ENCODE measurements around the gene ARHGAP42. TPM values are rescaled to one million over a fixed set of nuclear protein-coding genes. Genes with fewer than 3 reads are reported as not detected.

Gene ARHGAP42
- total RNA-seq, 5 donors from 2014 or later (not counting 1 experiment from before 2014, with no cell fraction given), result 0.13 to 0.82 (median 0.49) TPM

DNA sequence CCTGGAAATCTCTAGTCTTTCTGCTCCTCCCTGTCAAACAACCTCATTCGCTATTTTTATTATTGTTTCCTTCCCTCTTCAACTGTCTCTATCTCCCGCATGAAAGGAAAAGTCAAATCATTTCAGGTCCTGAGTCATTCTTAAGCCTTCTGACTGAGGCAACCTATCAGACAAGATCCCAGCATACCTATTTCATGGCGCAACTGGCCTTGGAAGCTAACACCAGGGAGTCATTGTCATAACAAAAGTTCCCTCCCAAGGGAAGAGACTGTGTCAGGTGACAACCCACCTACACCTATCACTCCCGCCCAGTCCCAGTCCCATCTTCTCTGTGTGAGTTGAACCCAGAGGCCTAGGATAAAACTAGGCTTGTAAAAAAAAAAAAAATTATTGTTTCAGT lies 10.2 kb upstream of the ARHGAP42 start:
- no peak overlapping the region for H3K4me3 ChIP-seq (ENCODE audit: control insufficient read depth in 1 of 2, extremely low read depth in 1 of 2, low read length in 1 of 2)
- no peak for ATAC-seq (replicated peaks in 1 of 4)
- peaks cover 4 to 5% (median 4%) of the 10 kb centered on the region in 3 donors for H3K4me1 Mint-ChIP-seq
- no peaks in the 10 kb centered on the region for H3K9me3 ChIP-seq
- peaks cover 2 to 10% of the 10 kb centered on the region in 2 experiments for H3K4me1 ChIP-seq (ENCODE audit: control insufficient read depth in 1 of 2, extremely low read depth in 1 of 2, insufficient read depth in 2 of 2, low read length in 2 of 2)
- no peak for DNase-seq
- H3K27me3 Mint-ChIP-seq, result no peaks in the 10 kb centered on the region
- H3K36me3 ChIP-seq (ENCODE audit: control insufficient read depth in 2 of 2, extremely low read depth in 1 of 2, insufficient read depth in 1 of 2, low read length in 1 of 2), result no peaks in the 10 kb centered on the region
- no peaks in the 10 kb centered on the region for H3K36me3 Mint-ChIP-seq
- no peak overlapping the region for H3K27ac Mint-ChIP-seq
- no peak overlapping the region for H3K27ac ChIP-seq (ENCODE audit: low read length)
- ChIA-PET POLR2A (no interaction called here), CTCF (no interaction called here)
- H3K27me3 ChIP-seq (replicated peaks in 1 of 2; ENCODE audit: control insufficient read depth in 2 of 2, extremely low read depth in 1 of 2, insufficient read depth in 2 of 2, low read length in 1 of 2), result no peaks in the 10 kb centered on the region
- peaks cover 0 to 11% (median 3%) of the 10 kb centered on the region in 3 donors for H3K9me3 Mint-ChIP-seq
- WGBS (ENCODE audit: insufficient coverage), result 100% methylated on average over 2 of the region's 4 CpGs
- no peak overlapping the region for H3K4me3 Mint-ChIP-seq

DNA sequence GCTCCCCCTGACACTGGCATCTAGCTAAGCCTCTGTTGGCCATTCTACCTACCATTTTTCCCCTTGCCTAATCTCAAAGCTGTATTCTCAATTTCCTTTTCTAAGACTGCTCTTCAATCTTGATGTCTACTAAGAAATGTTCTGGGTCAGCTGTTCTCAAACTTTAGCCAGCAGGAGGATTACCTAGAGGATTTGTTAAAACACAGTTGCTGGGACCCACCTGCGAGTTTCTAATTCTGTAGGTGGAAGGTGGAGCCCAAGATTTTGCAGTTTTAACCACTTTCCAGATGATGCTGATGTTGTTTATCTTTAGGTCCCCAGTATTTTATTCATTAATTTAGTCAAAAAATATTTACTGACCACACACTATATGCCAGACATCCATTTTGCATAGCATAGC lies 9.3 kb upstream of the ARHGAP42 start:
- ChIA-PET POLR2A (no interaction called here), CTCF (no interaction called here)
- no peak overlapping the region for H3K4me3 Mint-ChIP-seq
- no peaks in the 10 kb centered on the region for H3K27me3 ChIP-seq (replicated peaks in 1 of 2; ENCODE audit: control insufficient read depth in 2 of 2, extremely low read depth in 1 of 2, insufficient read depth in 2 of 2, low read length in 1 of 2)
- peaks cover 2 to 15% of the 10 kb centered on the region in 2 experiments for H3K4me1 ChIP-seq (ENCODE audit: control insufficient read depth in 1 of 2, extremely low read depth in 1 of 2, insufficient read depth in 2 of 2, low read length in 2 of 2)
- H3K4me1 Mint-ChIP-seq, result peaks cover 4 to 8% (median 4%) of the 10 kb centered on the region in 3 donors
- peaks cover 0 to 7% (median 0%) of the 10 kb centered on the region in 3 donors for H3K9me3 Mint-ChIP-seq
- no CpG with 5 or more reads among the region's 1 CpG for WGBS (ENCODE audit: insufficient coverage)
- H3K36me3 ChIP-seq (ENCODE audit: control insufficient read depth in 2 of 2, extremely low read depth in 1 of 2, insufficient read depth in 1 of 2, low read length in 1 of 2), result no peaks in the 10 kb centered on the region
- no peaks in the 10 kb centered on the region for H3K36me3 Mint-ChIP-seq
- H3K27ac Mint-ChIP-seq, result no peak overlapping the region
- H3K4me3 ChIP-seq (ENCODE audit: control insufficient read depth in 1 of 2, extremely low read depth in 1 of 2, low read length in 1 of 2), result no peak overlapping the region
- DNase-seq (no peak), ATAC-seq (replicated peaks in 1 of 4) (no peak)
- no peaks in the 10 kb centered on the region for H3K9me3 ChIP-seq
- no peaks in the 10 kb centered on the region for H3K27me3 Mint-ChIP-seq
- no peak overlapping the region for H3K27ac ChIP-seq (ENCODE audit: low read length)

DNA sequence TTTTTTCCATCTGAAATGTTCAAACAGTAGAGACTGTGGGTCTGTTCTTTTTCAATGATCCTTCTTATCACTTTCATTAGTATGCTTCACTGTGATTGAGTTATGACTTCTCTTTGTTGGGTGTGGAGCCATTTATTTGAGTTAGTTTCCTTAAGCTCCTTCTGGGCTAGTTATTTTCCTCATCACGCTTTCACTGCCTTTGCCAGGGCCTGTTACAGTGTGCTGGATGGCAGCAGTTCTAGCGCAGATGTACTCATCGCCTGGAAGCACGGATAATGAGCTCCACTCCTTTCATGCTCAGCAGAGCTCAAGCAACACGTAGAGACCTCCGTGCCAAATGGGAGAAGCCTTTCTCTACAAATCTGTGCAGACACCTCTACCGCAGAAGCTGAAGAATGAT lies 7.0 kb upstream of the ARHGAP42 start:
- Histone ChIP-seq H3K4me3 (ENCODE audit: control insufficient read depth in 1 of 2, extremely low read depth in 1 of 2, low read length in 1 of 2) (no peak overlapping the region), H3K27ac (ENCODE audit: low read length) (no peak overlapping the region), H3K9me3 (no peaks in the 10 kb centered on the region), H3K27me3 (replicated peaks in 1 of 2; ENCODE audit: control insufficient read depth in 2 of 2, extremely low read depth in 1 of 2, insufficient read depth in 2 of 2, low read length in 1 of 2) (peaks cover 0 to 2% of the 10 kb centered on the region in 2 experiments), H3K36me3 (ENCODE audit: control insufficient read depth in 2 of 2, extremely low read depth in 1 of 2, insufficient read depth in 1 of 2, low read length in 1 of 2) (no peaks in the 10 kb centered on the region), H3K4me1 (ENCODE audit: control insufficient read depth in 1 of 2, extremely low read depth in 1 of 2, insufficient read depth in 2 of 2, low read length in 2 of 2) (peaks cover 2 to 15% of the 10 kb centered on the region in 2 experiments)
- DNase-seq (no peak), ATAC-seq (replicated peaks in 1 of 4) (no peak)
- WGBS (ENCODE audit: insufficient coverage), result 100% methylated on average over 4 of the region's 7 CpGs
- no peak overlapping the region for H3K4me3 Mint-ChIP-seq
- H3K27me3 Mint-ChIP-seq, result peaks cover 0 to 3% of the 10 kb centered on the region in 2 donors
- ChIA-PET POLR2A (no interaction called here), CTCF (no interaction called here)
- H3K4me1 Mint-ChIP-seq, result peaks cover 4 to 8% (median 4%) of the 10 kb centered on the region in 3 donors
- no peak overlapping the region for H3K27ac Mint-ChIP-seq
- peaks cover 0 to 7% (median 0%) of the 10 kb centered on the region in 3 donors for H3K9me3 Mint-ChIP-seq
- no peaks in the 10 kb centered on the region for H3K36me3 Mint-ChIP-seq

DNA sequence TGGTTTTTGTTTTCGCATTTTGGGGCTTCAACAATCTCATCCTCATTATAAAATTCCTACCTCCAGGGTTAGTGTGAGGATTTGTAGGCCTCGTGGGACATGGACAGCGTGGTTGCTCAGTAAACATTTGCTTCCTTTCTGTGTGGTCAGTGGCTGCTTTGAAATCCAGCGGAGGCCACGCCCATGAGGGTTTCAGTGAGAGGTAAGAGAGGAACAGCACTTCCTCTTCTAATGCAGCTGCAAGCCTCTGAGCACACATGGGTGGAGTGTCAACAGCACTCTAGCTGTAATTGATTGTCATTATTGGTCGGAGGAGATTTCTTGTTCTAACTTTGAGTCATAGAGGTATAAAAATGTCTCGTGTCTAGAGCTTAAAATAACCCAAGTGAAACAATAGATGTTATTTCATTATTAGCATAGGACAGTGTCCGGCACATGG lies 6.0 kb upstream of the ARHGAP42 start:
- Histone ChIP-seq H3K4me1 (ENCODE audit: control insufficient read depth in 1 of 2, extremely low read depth in 1 of 2, insufficient read depth in 2 of 2, low read length in 2 of 2) (peaks cover 2 to 15% of the 10 kb centered on the region in 2 experiments), H3K36me3 (ENCODE audit: control insufficient read depth in 2 of 2, extremely low read depth in 1 of 2, insufficient read depth in 1 of 2, low read length in 1 of 2) (no peaks in the 10 kb centered on the region), H3K27ac (ENCODE audit: low read length) (no peak overlapping the region), H3K27me3 (replicated peaks in 1 of 2; ENCODE audit: control insufficient read depth in 2 of 2, extremely low read depth in 1 of 2, insufficient read depth in 2 of 2, low read length in 1 of 2) (peaks cover 0 to 2% of the 10 kb centered on the region in 2 experiments), H3K9me3 (no peaks in the 10 kb centered on the region), H3K4me3 (ENCODE audit: control insufficient read depth in 1 of 2, extremely low read depth in 1 of 2, low read length in 1 of 2) (no peak overlapping the region)
- peaks cover 4 to 12% (median 4%) of the 10 kb centered on the region in 3 donors for H3K4me1 Mint-ChIP-seq
- peak in 8 of 35 experiments; percentile 1 to 38 (median 6) for DNase-seq
- CTCF ChIA-PET, result no interaction called here
- no CpG with 5 or more reads among the region's 8 CpGs for WGBS (ENCODE audit: insufficient coverage)
- no peaks in the 10 kb centered on the region for H3K36me3 Mint-ChIP-seq
- POLR2A ChIA-PET, result no interaction called here
- peaks cover 0 to 3% (median 0%) of the 10 kb centered on the region in 3 donors for H3K9me3 Mint-ChIP-seq
- H3K27me3 Mint-ChIP-seq, result peaks cover 4 to 9% of the 10 kb centered on the region in 2 donors
- peak in 1 of 4 experiments; percentile 40 for ATAC-seq (replicated peaks in 1 of 4)
- H3K4me3 Mint-ChIP-seq, result no peak overlapping the region
- H3K27ac Mint-ChIP-seq, result no peak overlapping the region

DNA sequence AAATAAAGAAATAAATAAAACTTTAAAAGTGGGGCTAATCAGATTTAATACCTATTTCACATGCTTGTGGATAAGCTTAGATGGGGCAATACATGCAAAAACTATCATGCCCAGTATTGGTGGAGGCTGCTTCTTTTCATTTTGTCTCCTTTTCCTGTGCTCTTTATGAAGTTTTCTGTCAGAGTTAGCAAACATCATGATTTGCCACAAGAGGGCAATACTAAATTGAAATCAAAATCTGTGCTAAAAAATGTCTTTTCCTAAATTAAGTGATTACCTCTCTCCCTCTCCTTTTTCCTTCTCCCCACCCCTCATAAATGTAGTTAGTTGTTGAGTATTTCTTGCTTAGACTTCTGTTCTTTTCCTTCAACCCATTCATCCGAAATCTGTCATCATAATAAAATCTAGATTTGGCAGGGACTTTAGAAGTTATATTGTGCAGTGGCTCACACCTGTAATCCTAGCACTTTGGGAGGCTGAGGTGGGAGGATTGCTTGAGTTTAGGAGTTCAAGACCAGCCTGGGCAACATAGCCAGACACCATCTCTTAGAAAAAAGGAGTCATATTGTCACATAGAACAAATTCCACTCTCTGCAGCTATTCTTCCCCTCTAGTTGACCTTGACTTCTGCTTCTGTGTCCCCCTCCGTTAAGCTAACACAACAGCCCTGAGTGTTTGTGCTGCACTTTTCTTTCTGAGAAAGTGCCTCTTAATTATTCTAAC lies 4.7 kb upstream of the ARHGAP42 start:
- H3K36me3 Mint-ChIP-seq, result no peaks in the 10 kb centered on the region
- CTCF ChIA-PET, result no interaction called here
- peaks cover 9 to 19% (median 10%) of the 10 kb centered on the region in 3 donors for H3K4me1 Mint-ChIP-seq

DNA sequence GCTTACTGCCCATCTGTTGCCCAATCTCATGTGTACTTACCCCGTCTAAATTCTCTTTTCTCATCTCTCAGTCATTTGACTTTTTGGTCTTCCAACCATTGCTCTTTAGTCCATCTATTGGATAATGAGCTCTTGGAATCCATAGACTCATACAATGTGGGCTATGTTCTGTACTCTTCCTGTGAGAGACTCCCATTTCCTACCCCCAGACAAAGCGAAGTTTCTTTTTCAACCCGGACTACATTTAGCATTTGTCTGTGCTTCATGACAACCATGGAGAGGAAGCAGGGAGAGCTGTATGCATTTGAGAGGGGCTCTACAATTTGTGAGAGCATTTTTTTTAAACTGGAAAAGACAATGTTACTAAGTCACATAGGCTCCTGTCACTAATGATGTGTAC lies 4.0 kb upstream of the ARHGAP42 start:
- ATAC-seq (replicated peaks in 1 of 4) (no peak), DNase-seq (no peak)
- Mint-ChIP-seq H3K4me1 (peaks cover 14 to 24% (median 16%) of the 10 kb centered on the region in 3 donors), H3K4me3 (no peak overlapping the region), H3K9me3 (peaks cover 0 to 3% (median 0%) of the 10 kb centered on the region in 3 donors), H3K27ac (no peak overlapping the region), H3K27me3 (peaks cover 16 to 23% of the 10 kb centered on the region in 2 donors), H3K36me3 (no peaks in the 10 kb centered on the region)
- peaks cover 0 to 10% of the 10 kb centered on the region in 2 experiments for H3K27me3 ChIP-seq (replicated peaks in 1 of 2; ENCODE audit: control insufficient read depth in 2 of 2, extremely low read depth in 1 of 2, insufficient read depth in 2 of 2, low read length in 1 of 2)
- no peaks in the 10 kb centered on the region for H3K36me3 ChIP-seq (ENCODE audit: control insufficient read depth in 2 of 2, extremely low read depth in 1 of 2, insufficient read depth in 1 of 2, low read length in 1 of 2)
- H3K27ac ChIP-seq (ENCODE audit: low read length), result no peak overlapping the region
- ChIA-PET POLR2A (no interaction called here), CTCF (no interaction called here)
- H3K4me1 ChIP-seq (ENCODE audit: control insufficient read depth in 1 of 2, extremely low read depth in 1 of 2, insufficient read depth in 2 of 2, low read length in 2 of 2), result peaks cover 2 to 15% of the 10 kb centered on the region in 2 experiments
- H3K4me3 ChIP-seq (ENCODE audit: control insufficient read depth in 1 of 2, extremely low read depth in 1 of 2, low read length in 1 of 2), result no peak overlapping the region
- H3K9me3 ChIP-seq, result no peaks in the 10 kb centered on the region
- 100% methylated on average over 1 of the region's 3 CpGs for WGBS (ENCODE audit: insufficient coverage)

More for the DNA sequence above, 4.7 kb upstream of the ARHGAP42 start:
- POLR2A ChIA-PET, result no interaction called here
- Histone ChIP-seq H3K4me3 (ENCODE audit: control insufficient read depth in 1 of 2, extremely low read depth in 1 of 2, low read length in 1 of 2) (no peak overlapping the region), H3K4me1 (ENCODE audit: control insufficient read depth in 1 of 2, extremely low read depth in 1 of 2, insufficient read depth in 2 of 2, low read length in 2 of 2) (peaks cover 2 to 15% of the 10 kb centered on the region in 2 experiments), H3K27ac (ENCODE audit: low read length) (no peak overlapping the region), H3K27me3 (replicated peaks in 1 of 2; ENCODE audit: control insufficient read depth in 2 of 2, extremely low read depth in 1 of 2, insufficient read depth in 2 of 2, low read length in 1 of 2) (peaks cover 0 to 7% of the 10 kb centered on the region in 2 experiments), H3K36me3 (ENCODE audit: control insufficient read depth in 2 of 2, extremely low read depth in 1 of 2, insufficient read depth in 1 of 2, low read length in 1 of 2) (no peaks in the 10 kb centered on the region), H3K9me3 (no peaks in the 10 kb centered on the region)
- H3K9me3 Mint-ChIP-seq, result peaks cover 0 to 3% (median 0%) of the 10 kb centered on the region in 3 donors
- DNase-seq (no peak), ATAC-seq (replicated peaks in 1 of 4) (no peak)
- H3K27me3 Mint-ChIP-seq, result peaks cover 11 to 18% of the 10 kb centered on the region in 2 donors
- no peak overlapping the region for H3K27ac Mint-ChIP-seq
- WGBS (ENCODE audit: insufficient coverage), result no CpG with 5 or more reads among the region's 2 CpGs
- no peak overlapping the region for H3K4me3 Mint-ChIP-seq

Data from T-cell (primary cell).